ENCODE measurements around the gene MEGF9.
"Not testable (repeated sequence)": the region's sequence is repeated elsewhere in the genome, so short reads cannot be mapped to it uniquely, and the experiment has no call there.

MEGF9 gene

DNA sequence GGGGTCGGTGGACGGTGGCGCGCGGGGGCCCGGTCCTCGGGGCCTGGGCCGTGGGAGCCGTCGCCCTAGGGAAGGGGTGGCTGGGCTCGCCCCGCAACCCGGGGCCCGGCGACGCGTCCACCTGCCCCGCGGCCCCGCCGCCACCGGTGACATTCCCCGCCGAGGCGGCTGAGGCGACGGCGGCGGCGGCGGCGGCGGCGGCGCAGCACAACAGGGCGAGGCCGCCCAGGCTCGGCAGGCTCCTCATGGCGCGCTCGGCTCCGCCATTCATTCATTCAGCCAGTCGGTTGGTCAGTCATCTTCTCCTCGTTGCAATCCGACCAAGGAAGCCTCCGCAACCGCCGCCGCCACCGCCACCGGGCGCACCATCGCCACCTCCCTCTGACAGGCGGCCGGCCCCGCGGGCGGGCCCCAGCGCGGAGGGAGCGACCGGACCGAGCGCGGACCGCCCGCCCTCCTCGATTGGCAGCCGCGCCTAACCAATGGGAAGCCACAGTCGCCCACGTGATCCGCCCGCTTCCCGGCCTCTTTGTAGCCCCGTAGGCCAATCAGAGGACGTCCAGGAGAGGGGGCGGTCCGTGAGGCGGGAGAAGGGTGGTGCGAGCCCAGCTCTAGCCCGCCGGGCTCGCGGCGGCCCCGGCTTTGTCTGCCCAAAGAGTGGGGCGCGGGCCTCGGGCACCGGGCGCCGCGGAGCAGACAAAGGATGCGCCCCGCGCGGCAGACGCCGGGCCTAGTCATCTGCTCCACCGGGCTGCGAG, at the start of gene MEGF9:
MEGF9 (minus strand) TSS at position 383 of the 758 bp plus-strand sequence; CDS start at position 271, 112 bp downstream.
- peak; percentile 95 to 96 for DNase-seq
- ATAC-seq = peak; percentile 97
- H3K9me3 Mint-ChIP-seq = no peaks in the 10 kb centered on the region
- H3K27ac Mint-ChIP-seq = peak within 1 kb of the TSS; percentile 91 to 95
- H3K4me3 Mint-ChIP-seq = peak within 1 kb of the TSS; percentile 91 to 98
- no peaks in the 10 kb centered on the region for H3K27me3 Mint-ChIP-seq
- peaks cover 43% of the 10 kb centered on the region for H3K4me1 Mint-ChIP-seq

DNA sequence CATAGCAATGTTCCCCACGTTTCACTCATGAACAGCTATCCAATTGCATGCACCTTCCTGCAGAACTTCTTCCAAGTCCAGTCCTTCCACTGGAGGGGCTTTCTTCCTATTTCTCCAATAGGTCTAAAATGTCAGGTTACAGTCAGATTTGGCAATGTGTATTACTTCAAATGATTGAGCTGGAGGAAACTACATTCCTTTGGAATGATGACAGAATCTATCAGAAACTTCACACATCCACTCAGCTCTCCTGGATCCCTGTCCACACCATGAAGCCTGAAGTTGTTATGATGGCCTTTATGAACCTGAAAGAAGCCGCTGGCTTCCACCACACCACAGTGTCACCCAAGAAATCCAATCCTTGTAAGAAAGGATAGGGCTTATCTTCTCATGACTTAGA, 46.7 kb upstream of the MEGF9 start:
- Mint-ChIP-seq H3K27ac (no peak overlapping the region), H3K4me3 (no peak overlapping the region), H3K4me1 (peaks cover 23% of the 10 kb centered on the region), H3K9me3 (no peaks in the 10 kb centered on the region), H3K27me3 (no peaks in the 10 kb centered on the region)
- no peak for ATAC-seq
- no peak for DNase-seq

DNA sequence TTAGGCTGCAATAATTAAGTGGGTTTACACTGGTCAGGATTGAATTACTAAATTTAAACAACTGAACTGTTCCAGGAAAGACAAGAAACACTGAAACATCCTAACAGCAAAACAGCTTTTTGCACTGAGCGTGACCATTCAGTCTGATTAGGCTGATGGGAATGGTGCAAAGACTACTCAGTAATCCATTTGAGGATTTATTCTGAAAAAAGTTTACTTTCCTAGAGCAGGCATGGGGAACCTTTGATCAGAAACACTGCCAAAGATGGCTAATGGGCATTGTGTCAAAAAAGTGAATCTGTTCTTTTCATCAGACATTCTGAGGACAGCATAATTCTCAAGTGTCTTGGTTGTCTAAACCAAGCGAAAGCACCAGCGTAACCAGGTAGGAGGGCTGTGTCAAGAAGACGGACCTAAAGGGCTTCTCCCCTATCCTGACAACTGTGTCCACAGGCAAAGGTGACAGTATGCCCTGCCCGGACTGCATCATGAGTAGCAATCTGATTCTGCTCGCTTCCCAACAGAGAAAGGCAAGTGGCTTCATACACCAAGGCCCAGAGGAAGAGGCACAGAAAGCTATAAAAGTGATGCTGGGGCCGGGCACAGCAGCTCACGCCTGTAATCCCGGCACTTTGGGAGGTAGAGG, 45.6 kb upstream of the MEGF9 start:
- no peak for DNase-seq
- H3K4me1 Mint-ChIP-seq = peaks cover 24% of the 10 kb centered on the region
- H3K27ac Mint-ChIP-seq = peak overlapping the region in 1 of 2 donors; percentile 12
- H3K4me3 Mint-ChIP-seq = no peak overlapping the region
- no peak for ATAC-seq
- no peaks in the 10 kb centered on the region for H3K9me3 Mint-ChIP-seq
- H3K27me3 Mint-ChIP-seq = no peaks in the 10 kb centered on the region

DNA sequence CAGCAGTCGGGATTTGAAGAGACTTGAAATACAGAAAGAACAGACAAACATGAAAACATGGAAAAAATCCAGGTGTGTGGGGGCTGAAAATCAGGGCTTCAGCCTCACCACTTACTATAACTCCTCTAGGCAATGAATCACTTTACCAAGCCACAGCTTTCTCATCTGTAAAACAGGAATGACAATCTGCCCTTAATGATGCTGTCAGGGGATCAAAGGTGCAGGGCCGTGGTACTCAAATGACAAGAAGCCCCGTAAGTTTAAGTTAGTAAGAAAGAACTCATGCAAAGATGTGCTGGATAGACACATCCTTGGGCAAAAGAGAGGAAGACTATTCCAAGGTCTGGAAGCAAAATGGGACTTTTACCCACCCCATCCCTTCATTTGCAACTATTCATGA, 44.3 kb upstream of the MEGF9 start:
- peak; percentile 54 for ATAC-seq
- no peak overlapping the region for H3K27ac Mint-ChIP-seq

DNA sequence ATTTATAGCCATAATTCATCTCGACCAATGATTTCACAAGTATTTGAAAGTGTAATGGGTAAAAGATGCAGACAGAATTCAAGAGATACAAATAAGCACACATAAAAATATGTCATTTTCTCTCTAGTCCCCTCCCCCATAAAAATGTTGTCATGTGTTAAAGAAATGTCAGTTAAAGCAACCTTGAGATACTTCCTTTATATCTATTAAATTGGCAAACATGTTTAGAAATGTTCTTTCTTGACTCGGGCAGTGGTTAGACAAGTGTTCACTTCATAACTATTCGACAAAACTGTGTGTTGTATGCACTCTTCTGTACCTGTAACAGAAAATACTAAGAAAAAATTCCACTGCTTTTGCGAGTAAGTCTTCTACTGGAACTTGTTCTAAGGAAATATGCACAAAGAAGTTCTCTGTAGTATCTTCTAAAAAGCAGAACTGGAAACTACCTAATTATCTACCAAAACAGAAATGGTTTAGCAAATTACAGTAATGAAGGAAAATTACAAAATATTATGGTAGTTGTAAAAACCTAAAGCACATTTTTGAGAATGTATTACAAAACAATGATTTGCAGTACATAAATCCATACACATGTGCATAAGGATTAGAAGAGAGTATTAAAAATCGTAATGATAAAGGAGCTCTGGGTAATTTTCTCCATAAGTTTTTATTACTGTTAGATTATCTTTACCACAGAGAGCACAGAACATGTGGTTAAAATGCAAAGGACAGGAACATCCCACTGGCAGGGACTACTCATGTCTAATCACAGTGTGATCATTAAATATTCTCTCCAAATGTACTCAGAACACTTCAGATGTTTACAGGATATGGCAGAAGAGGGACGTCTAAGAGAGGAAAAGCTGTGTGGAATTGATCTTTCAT, 43.0 kb upstream of the MEGF9 start:
- H3K4me3 Mint-ChIP-seq = no peak overlapping the region
- H3K4me1 Mint-ChIP-seq = peaks cover 24% of the 10 kb centered on the region
- no peaks in the 10 kb centered on the region for H3K27me3 Mint-ChIP-seq

More for the DNA sequence above, 44.3 kb upstream of the MEGF9 start:
- H3K4me3 Mint-ChIP-seq = no peak overlapping the region
- DNase-seq = no peak
- H3K9me3 Mint-ChIP-seq = no peaks in the 10 kb centered on the region
- H3K27me3 Mint-ChIP-seq = no peaks in the 10 kb centered on the region
- peaks cover 24% of the 10 kb centered on the region for H3K4me1 Mint-ChIP-seq

DNA sequence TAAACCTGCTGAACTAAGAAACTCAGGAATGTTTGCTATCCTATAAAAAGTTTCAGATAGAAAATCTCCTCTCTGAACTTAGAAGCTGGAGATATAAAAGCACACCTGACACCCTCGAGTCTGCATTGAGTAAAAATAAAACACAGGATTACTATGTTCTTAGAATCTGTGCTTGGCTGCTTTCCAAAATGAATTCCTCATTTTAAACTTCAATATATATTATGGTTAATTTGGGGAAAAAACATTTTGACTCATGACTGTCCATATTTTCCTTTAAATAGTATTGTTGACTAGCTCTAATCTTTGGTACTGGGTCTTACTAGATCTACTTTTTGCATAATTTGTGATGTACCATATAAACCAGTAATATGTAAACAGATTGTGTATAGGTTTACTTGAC, 42.3 kb upstream of the MEGF9 start:
- ATAC-seq = no peak
- no peak for DNase-seq
- Mint-ChIP-seq H3K9me3 (no peaks in the 10 kb centered on the region), H3K27me3 (no peaks in the 10 kb centered on the region), H3K4me1 (peaks cover 24% of the 10 kb centered on the region), H3K27ac (peak overlapping the region in 1 of 2 donors; percentile 19), H3K4me3 (no peak overlapping the region)

More for the DNA sequence above, 43.0 kb upstream of the MEGF9 start:
- no peak overlapping the region for H3K27ac Mint-ChIP-seq
- no peak for ATAC-seq
- no peak for DNase-seq
- H3K9me3 Mint-ChIP-seq = no peaks in the 10 kb centered on the region

DNA sequence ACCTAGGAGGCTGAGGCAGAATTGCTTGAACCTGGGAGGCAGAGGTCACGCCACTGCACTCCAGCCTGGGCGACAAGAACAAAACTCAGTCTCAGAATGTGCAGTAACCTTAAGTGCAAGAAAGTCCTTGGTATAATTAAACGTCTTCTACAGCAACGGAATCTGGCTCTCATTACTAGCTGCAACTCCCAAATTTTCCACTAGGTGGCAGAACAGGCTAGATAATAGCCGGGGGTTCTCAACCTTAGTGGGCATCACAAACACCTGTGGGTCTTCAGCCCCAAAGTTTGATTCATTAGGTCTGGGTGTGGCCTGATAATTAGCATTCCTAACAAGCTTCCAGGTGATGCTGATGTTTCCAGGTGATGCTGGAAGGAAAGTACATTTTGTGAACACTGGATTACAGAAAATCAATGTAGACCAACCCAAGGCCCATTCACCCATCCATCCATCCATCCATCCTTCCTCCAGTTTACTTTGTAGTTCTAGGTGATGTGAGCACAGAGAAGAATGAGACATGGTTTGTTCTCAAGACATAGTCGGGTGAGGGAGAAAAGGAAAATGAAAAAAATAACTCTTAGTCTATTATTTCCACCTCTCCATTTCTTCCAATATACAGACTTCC, 41.7 kb upstream of the MEGF9 start:
- peak overlapping the region in 1 of 2 donors; percentile 19 for H3K27ac Mint-ChIP-seq
- H3K27me3 Mint-ChIP-seq = no peaks in the 10 kb centered on the region
- ATAC-seq = peak; percentile 73
- H3K4me3 Mint-ChIP-seq = no peak overlapping the region
- no peaks in the 10 kb centered on the region for H3K9me3 Mint-ChIP-seq
- peak; percentile 62 to 71 for DNase-seq
- H3K4me1 Mint-ChIP-seq = peaks cover 24% of the 10 kb centered on the region

DNA sequence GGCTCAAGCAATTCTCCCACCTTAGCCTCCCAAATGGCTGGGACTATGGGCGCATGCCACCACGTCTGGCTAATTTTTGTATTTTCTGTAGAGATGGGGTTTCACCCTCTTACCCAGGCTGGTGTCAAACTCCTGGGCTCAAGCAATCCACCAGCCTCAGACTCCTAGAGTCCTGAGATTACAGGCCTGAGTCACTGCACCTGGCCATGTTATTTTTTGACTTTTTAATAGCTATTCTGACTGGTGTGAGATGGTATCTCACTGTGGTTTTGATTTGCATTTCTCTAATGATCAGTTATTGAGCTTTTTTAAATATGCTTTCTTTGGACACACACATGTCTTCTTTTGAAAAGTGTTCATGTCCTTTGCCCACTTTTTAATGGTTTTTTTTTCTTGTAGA, 40.8 kb upstream of the MEGF9 start:
- Mint-ChIP-seq H3K27me3 (no peaks in the 10 kb centered on the region), H3K4me3 (no peak overlapping the region), H3K9me3 (no peaks in the 10 kb centered on the region), H3K27ac (no peak overlapping the region), H3K4me1 (peaks cover 24% of the 10 kb centered on the region)
- no peak for ATAC-seq
- no peak for DNase-seq

DNA sequence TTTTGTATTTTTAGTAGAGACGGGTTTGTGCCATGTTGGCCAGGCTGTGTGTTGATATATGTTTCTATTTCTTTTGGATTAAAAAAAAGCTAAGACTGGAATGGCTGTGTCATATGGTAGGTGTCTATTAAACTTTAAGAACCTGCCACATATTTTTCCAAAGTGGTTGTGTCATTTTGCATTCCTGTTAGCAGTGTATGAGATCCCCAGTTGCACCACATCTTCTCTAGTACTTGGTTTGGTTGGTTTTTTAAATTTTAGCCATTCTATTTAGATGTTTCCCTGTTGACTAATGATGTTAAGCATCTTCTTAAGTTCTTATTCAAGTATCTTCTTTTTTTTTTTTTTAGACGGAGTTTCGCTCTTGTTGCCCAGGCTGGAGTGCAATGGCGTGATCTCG, 36.2 kb upstream of the MEGF9 start:
- H3K9me3 Mint-ChIP-seq = no peaks in the 10 kb centered on the region
- ATAC-seq (no peak), DNase-seq (no peak)
- H3K4me3 Mint-ChIP-seq = no peak overlapping the region
- H3K27ac Mint-ChIP-seq = no peak overlapping the region
- peaks cover 14% of the 10 kb centered on the region for H3K4me1 Mint-ChIP-seq
- H3K27me3 Mint-ChIP-seq = no peaks in the 10 kb centered on the region

DNA sequence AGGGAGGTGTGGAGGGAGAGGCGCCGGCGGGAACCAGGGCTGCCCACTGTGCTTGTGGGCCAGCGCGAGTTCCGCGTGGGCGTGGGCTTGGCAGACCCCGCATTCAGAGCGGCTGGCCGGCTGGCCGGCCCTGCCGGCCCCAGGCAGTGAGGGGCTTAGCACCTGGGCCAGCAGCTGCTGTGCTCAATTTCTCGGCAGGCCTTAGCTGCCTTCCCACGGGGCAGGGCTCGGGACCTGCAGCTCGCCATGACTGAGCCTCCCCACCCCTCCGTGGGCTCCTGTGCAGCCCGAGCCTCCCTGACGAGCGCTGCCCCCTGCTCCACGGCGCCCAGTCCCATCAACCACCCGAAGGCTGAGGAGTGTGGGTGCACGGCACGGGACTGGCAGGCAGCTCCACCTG, 32.1 kb upstream of the MEGF9 start:
- H3K27ac Mint-ChIP-seq, ATAC-seq, DNase-seq, H3K27me3 Mint-ChIP-seq, H3K9me3 Mint-ChIP-seq, H3K4me3 Mint-ChIP-seq: not testable (repeated sequence)
- peaks cover 14% of the 10 kb centered on the region for H3K4me1 Mint-ChIP-seq

DNA sequence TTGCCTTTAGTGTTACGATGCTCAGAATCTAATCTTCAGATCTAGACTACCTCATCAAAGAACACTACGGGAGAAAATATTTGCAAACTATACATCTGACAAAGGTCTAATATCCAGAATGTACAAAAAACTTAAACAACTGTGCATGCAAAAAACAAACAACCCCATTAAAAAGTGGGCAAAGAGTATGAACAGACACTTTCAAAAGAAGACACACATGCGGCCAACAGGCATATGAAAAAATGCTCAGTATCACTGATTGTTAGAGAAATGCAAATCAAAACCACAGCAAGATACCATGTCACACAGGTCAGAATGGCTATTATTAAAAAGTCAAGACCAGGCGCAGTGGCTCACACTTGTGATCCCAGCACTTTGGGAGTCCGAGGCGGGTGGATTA, 31.0 kb upstream of the MEGF9 start:
- H3K4me3 Mint-ChIP-seq = no peak overlapping the region
- H3K27me3 Mint-ChIP-seq = no peaks in the 10 kb centered on the region
- no peak overlapping the region for H3K27ac Mint-ChIP-seq
- no peaks in the 10 kb centered on the region for H3K9me3 Mint-ChIP-seq
- no peak for DNase-seq
- no peak for ATAC-seq
- H3K4me1 Mint-ChIP-seq = peaks cover 14% of the 10 kb centered on the region

DNA sequence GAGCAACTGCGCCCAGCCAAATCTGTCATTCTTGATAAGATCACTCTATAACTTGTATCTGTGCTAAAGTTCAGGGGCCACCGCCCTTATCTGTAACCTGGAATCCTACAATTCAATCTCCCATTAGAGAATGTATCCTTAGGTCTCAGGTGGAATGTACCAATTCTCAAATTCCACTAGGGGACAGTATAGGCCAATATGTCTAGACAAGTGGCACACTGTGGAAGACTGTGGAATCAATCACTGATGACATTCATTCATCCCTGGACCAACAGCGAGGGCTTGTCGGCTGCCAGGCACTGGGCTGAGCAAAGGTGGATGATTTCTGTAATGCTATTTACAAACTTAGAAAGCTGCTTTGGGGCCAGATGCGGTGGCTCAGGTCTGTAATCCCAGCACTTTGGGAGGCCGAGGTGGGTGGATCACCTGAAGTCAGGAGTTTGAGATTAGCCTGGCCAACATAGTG, 28.7 kb upstream of the MEGF9 start:
- Mint-ChIP-seq H3K4me1 (peaks cover 12% of the 10 kb centered on the region), H3K4me3 (no peak overlapping the region), H3K9me3 (no peaks in the 10 kb centered on the region), H3K27me3 (no peaks in the 10 kb centered on the region), H3K27ac (no peak overlapping the region)
- ATAC-seq (peak; percentile 87), DNase-seq (no peak)

DNA sequence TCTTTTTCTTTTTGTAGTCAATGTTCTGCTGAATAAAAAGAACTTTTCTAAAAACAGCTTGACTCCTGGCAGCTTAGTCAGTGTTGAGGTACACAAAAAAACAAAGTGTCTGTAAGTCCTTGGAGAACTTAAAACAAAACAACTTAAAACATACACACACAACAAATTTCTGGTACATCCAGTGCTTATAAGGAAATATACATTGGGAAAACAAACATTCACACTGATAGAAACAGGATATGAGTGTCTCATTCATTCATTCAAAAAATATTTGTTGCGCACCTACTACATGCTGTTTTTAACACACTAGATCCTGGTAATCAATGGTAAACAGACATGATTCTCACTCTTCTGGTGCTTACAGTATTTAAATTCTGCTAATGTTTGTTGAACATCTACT, 27.4 kb upstream of the MEGF9 start:
- no peak for ATAC-seq
- no peaks in the 10 kb centered on the region for H3K9me3 Mint-ChIP-seq
- no peak overlapping the region for H3K27ac Mint-ChIP-seq
- no peak overlapping the region for H3K4me3 Mint-ChIP-seq
- H3K27me3 Mint-ChIP-seq = no peaks in the 10 kb centered on the region
- no peak for DNase-seq
- no peaks in the 10 kb centered on the region for H3K4me1 Mint-ChIP-seq

DNA sequence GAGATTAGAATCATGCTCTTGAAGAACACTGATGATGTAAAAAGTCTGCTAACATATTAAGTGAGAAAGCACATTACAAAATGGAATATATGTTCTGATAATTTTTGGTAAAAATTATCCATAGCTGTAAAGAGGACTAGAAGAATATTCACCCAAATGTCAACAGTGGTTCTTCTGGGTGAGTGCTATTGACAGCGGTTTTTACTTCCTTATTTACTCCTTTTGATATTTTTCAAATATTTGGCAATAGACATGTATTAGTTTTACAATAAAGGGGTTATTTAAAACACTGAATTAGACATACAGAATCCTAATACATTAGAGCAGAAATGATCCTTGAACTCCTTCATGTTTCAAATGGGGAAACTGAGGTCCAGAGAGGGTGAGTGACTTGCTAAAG, 26.9 kb upstream of the MEGF9 start:
- no peaks in the 10 kb centered on the region for H3K4me1 Mint-ChIP-seq

DNA sequence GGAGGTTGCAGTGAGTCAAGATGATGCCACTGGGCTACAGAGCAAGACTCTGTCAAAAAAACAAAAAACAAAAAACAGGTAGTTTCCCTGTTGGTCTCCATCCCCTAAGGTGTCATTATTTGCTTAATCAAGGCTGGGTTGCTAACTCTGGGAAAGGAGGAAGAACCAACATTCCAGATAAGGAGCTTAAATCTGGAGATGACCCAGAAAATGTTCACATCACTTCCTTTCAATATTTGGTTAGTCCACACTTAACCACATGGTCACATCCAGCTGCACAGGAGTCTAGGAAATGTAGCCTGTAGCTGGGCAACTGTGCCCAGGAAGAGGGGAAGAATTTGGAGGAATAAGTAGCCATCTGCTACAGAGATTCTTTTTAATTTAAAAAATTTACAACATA, 25.9 kb upstream of the MEGF9 start:
- Mint-ChIP-seq H3K4me3 (no peak overlapping the region), H3K27ac (no peak overlapping the region), H3K4me1 (no peaks in the 10 kb centered on the region), H3K27me3 (no peaks in the 10 kb centered on the region), H3K9me3 (no peaks in the 10 kb centered on the region)
- DNase-seq (no peak), ATAC-seq (no peak)

More for the DNA sequence above, 26.9 kb upstream of the MEGF9 start:
- H3K4me3 Mint-ChIP-seq = no peak overlapping the region
- no peaks in the 10 kb centered on the region for H3K9me3 Mint-ChIP-seq
- H3K27ac Mint-ChIP-seq = no peak overlapping the region
- ATAC-seq (no peak), DNase-seq (no peak)
- no peaks in the 10 kb centered on the region for H3K27me3 Mint-ChIP-seq
